Myocyte (in vitro differentiated cells): Measurements from ENCODE around the gene MST1R. TPM values are rescaled to one million over a fixed set of nuclear protein-coding genes. Genes with fewer than 3 reads are reported as not detected.

Experiments
- DNase-seq: peaks from one replicate; pipeline ENCODE4 v3.0.0-alpha.2; 2012; ENCODE audit warnings: low read depth
- total RNA-seq: library from RNA; depleted of rRNA; stranded (reverse); fragments of >200 nt; gene quantifications from 2 replicates; pipeline ENCODE4 v1.2.3, GENCODE V29; 2014

Gene MST1R
- total RNA-seq, 1 donor from 2014 or later = 0.27 TPM

GRCh38 chr3:49841126-49841696 lies 62.5 kb downstream of the MST1R start:
- DNase-seq = no peak

- DNase-seq = no peak
Measured at GRCh38 chr3:49840388-49840787, 63.3 kb downstream of the MST1R start.

- peak; percentile 85 for DNase-seq
Measured at GRCh38 chr3:49839193-49839809, 64.4 kb downstream of the MST1R start.

Other genes with a start within 250 kb of the MST1R start
- 121 and 124 TPM in 2 replicates for gene APEH, start 229.5 kb downstream of the MST1R start, total RNA-seq
- 10.8 and 15.7 TPM in 2 replicates for gene MST1, start 214.4 kb downstream of the MST1R start, total RNA-seq
- gene RNF123, start 214.3 kb downstream of the MST1R start, total RNA-seq = 50.7 and 57.5 TPM in 2 replicates
- gene AMIGO3, start 184.2 kb downstream of the MST1R start, total RNA-seq = 1.3 and 1.8 TPM in 2 replicates
- 21.9 and 30.0 TPM in 2 replicates for gene GMPPB, start 179.9 kb downstream of the MST1R start, total RNA-seq
- gene IP6K1, start 117.3 kb downstream of the MST1R start, total RNA-seq = 27.1 and 30.2 TPM in 2 replicates
- 0.19 TPM in 1 of 2 replicates, not detected in the other for gene CDHR4, start 104.0 kb downstream of the MST1R start, total RNA-seq
- gene INKA1, start 100.6 kb downstream of the MST1R start, total RNA-seq = 1.8 and 4.3 TPM in 2 replicates
- 24.8 and 28.3 TPM in 2 replicates for gene UBA7, start 89.9 kb downstream of the MST1R start, total RNA-seq
- gene TRAIP, start 47.3 kb downstream of the MST1R start, total RNA-seq = 0.91 and 1.2 TPM in 2 replicates
- gene CAMKV, start 34.0 kb downstream of the MST1R start, total RNA-seq = not detected in 2 replicates
- 14.7 and 19.8 TPM in 2 replicates for gene MON1A, start 25.9 kb upstream of the MST1R start, total RNA-seq
- 48.8 and 56.7 TPM in 2 replicates for gene RBM6, start 36.3 kb upstream of the MST1R start, total RNA-seq
- 158 and 160 TPM in 2 replicates for gene RBM5, start 185.0 kb upstream of the MST1R start, total RNA-seq